22Rv1 (cell line): Measurements from ENCODE around the gene SLU7.
A peak's percentile ranks its signal among the peaks of the same experiment; 100 is the strongest.

Experiments used
- H3K27ac ChIP-seq: fragments of 450-650 bp; 2 replicates; pipeline ENCODE4 v1.5.1; 2017
- ZFX ChIP-seq: fragments of 450-650 bp; IDR thresholded peaks from 2 replicates; pipeline ENCODE4 v1.6.1; 2017; ENCODE audit warnings: antibody characterized with exemption, borderline replicate concordance
- TF ChIP-seq, protein P1 (sequence below): fragments of 450-650 bp; IDR thresholded peaks from 2 replicates; pipeline ENCODE4 v1.5.1; 2017; ENCODE audit warnings: mild to moderate bottlenecking

SLU7 gene

GRCh38 chr5:160432787-160433186 is 13.9 kb upstream of the SLU7 start:
- TF ChIP-seq, protein P1, sequence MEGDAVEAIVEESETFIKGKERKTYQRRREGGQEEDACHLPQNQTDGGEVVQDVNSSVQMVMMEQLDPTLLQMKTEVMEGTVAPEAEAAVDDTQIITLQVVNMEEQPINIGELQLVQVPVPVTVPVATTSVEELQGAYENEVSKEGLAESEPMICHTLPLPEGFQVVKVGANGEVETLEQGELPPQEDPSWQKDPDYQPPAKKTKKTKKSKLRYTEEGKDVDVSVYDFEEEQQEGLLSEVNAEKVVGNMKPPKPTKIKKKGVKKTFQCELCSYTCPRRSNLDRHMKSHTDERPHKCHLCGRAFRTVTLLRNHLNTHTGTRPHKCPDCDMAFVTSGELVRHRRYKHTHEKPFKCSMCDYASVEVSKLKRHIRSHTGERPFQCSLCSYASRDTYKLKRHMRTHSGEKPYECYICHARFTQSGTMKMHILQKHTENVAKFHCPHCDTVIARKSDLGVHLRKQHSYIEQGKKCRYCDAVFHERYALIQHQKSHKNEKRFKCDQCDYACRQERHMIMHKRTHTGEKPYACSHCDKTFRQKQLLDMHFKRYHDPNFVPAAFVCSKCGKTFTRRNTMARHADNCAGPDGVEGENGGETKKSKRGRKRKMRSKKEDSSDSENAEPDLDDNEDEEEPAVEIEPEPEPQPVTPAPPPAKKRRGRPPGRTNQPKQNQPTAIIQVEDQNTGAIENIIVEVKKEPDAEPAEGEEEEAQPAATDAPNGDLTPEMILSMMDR = no peak
- TF ChIP-seq ZFX = no peak
- no peak overlapping the region for H3K27ac ChIP-seq

DNA sequence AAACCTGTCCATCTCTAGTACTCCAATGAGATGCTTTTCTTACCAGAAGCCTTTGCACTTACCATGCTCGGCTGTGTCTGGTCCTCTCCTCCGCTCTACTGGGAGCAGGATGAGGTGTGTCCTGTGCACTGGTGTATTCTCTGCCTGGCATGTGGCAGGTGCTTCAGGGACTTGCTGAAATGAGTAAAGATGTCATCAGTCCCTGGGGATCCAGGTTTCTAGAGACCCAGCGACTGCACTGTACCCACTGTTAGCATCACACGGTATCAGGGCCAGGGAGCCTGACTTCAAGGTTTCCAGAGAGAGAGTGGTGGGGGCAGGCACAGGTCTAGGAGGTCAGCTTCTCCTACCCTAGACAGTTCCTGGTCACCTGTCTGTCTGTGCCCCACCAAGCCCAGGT is 13.3 kb upstream of the SLU7 start:
- TF ChIP-seq, protein P1 = no peak
- no peak for TF ChIP-seq ZFX
- no peak overlapping the region for H3K27ac ChIP-seq

GRCh38 chr5:160427607-160428006 is 8.7 kb upstream of the SLU7 start:
- TF ChIP-seq, protein P1 = no peak
- no peak for TF ChIP-seq ZFX
- no peak overlapping the region for H3K27ac ChIP-seq

DNA sequence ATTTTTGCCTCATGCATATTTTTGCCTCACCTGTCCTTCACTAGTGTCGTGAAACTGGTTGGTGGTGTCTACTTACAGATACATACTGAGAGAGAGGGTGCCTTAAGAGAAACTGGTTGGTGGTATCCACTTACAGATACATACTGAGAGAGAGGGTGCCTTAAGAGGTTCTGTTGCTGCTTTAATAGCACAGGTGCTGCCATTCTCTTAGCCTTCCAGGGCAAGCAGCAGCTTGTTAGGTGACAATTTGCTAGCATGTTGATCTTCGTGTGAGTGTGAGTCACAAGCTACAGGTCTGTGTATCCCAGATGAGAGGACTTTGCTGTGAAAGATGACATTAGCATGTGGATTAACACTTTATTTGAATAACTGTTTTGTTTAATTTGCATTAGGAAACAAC is 4.2 kb upstream of the SLU7 start:
- TF ChIP-seq, protein P1 = no peak
- no peak for TF ChIP-seq ZFX
- H3K27ac ChIP-seq = no peak overlapping the region

- TF ChIP-seq, protein P1 = no peak
- no peak for TF ChIP-seq ZFX
Observed at GRCh38 chr5:160421625-160422258, 2.9 kb upstream of the SLU7 start, which contains the start of gene PTTG1. PTTG1 (plus strand) TSS chr5:160421855; CDS start chr5:160422313, 458 bp downstream.

GRCh38 chr5:160420331-160420610 is 1.4 kb upstream of the SLU7 start:
- no peak for TF ChIP-seq ZFX
- TF ChIP-seq, protein P1 = no peak
- H3K27ac ChIP-seq = peak overlapping the region; percentile 84; the same call in 1 of the 2 replicates

More at GRCh38 chr5:160421625-160422258, 2.9 kb upstream of the SLU7 start, which contains the start of gene PTTG1:
- peak within 1 kb of the TSS; percentile 63 for H3K27ac ChIP-seq

- TF ChIP-seq ZFX = no peak
- TF ChIP-seq, protein P1 = no peak
- H3K27ac ChIP-seq = peak overlapping the region; percentile 84
Observed at GRCh38 chr5:160419458-160420330, 813 bp upstream of the SLU7 start.
